HepG2 (cell line): Measurements from ENCODE around the gene NXT1. TPM values are rescaled to one million over a fixed set of nuclear protein-coding genes. Genes with fewer than 3 reads are reported as not detected.
A peak's percentile ranks its signal among the peaks of the same experiment; 100 is the strongest.

Experiments used
- CENPX ChIP-seq: sonication (generic); formaldehyde crosslinking; IDR thresholded peaks from 2 replicates; pipeline ENCODE4 v1.9.0; 2021; ENCODE audit warnings: mild to moderate bottlenecking, missing genetic modification reagents, moderate library complexity
- DRAP1 ChIP-seq: IDR thresholded peaks from 2 replicates; pipeline ENCODE4 v1.6.1; 2016; ENCODE audit warnings: missing genetic modification reagents, missing compliant biosample characterization
- HDAC2 ChIP-seq: sonication (generic); formaldehyde crosslinking; IDR thresholded peaks from 2 replicates; pipeline ENCODE4 v1.4.0; 2020; ENCODE audit warnings: missing genetic modification reagents
- KLF16 ChIP-seq, 2 experiments: sonication (generic) in 1 of 2; formaldehyde crosslinking in 1 of 2; IDR thresholded peaks; 2 replicates each; pipeline versions ENCODE4 v1.6.1 to v1.8.0; 2016 to 2023; ENCODE audit warnings: missing genetic modification reagents in 2 of 2, missing compliant biosample characterization in 1 of 2
- MEF2D ChIP-seq: sonication (generic); formaldehyde crosslinking; IDR thresholded peaks from 2 replicates; pipeline ENCODE4 v1.5.1; 2020; ENCODE audit warnings: mild to moderate bottlenecking, missing genetic modification reagents
- MIER2 ChIP-seq: IDR thresholded peaks from 2 replicates; pipeline ENCODE4 v1.6.1; 2016; ENCODE audit warnings: missing biosample characterization, missing genetic modification reagents
- MLXIP ChIP-seq: sonication (generic); formaldehyde crosslinking; IDR thresholded peaks from 2 replicates; pipeline ENCODE4 v1.9.0; 2021; ENCODE audit warnings: missing genetic modification reagents, borderline replicate concordance
- NKX3-1 ChIP-seq: sonication (generic); formaldehyde crosslinking; IDR thresholded peaks from 2 replicates; pipeline ENCODE4 v1.5.0; 2020; ENCODE audit warnings: missing genetic modification reagents
- SCMH1 ChIP-seq: sonication (generic); formaldehyde crosslinking; IDR thresholded peaks from 2 replicates; pipeline ENCODE4 v1.9.0; 2021; ENCODE audit warnings: missing genetic modification reagents, mild to moderate bottlenecking, borderline replicate concordance
- SNAPC5 ChIP-seq: sonication (generic); formaldehyde crosslinking; IDR thresholded peaks from 2 replicates; pipeline ENCODE4 v1.8.1; 2023; ENCODE audit warnings: mild to moderate bottlenecking, missing genetic modification reagents, borderline replicate concordance
- SRSF4 ChIP-seq: fragments of 200-400 bp; formaldehyde crosslinking; IDR thresholded peaks from one replicate; pipeline ENCODE4 v1.6.1; 2018; ENCODE audit warnings: mild to moderate bottlenecking, low read depth, low read length, moderate library complexity; ENCODE audit not compliant: poor library complexity, severe bottlenecking
- SRY ChIP-seq: sonication (generic); formaldehyde crosslinking; IDR thresholded peaks from 2 replicates; pipeline ENCODE4 v1.8.0; 2022; ENCODE audit warnings: mild to moderate bottlenecking, missing genetic modification reagents
- TOE1 ChIP-seq: sonication (generic); formaldehyde crosslinking; IDR thresholded peaks from 2 replicates; pipeline ENCODE4 v1.4.0; 2020; ENCODE audit warnings: mild to moderate bottlenecking, missing genetic modification reagents
- ZFP82 ChIP-seq: sonication (generic); formaldehyde crosslinking; IDR thresholded peaks from 2 replicates; pipeline ENCODE4 v1.5.1; 2020; ENCODE audit warnings: mild to moderate bottlenecking, missing genetic modification reagents, borderline replicate concordance
- ZIK1 ChIP-seq: sonication (generic); formaldehyde crosslinking; IDR thresholded peaks from 2 replicates; pipeline ENCODE4 v1.5.0; 2020; ENCODE audit warnings: mild to moderate bottlenecking, low read depth, missing genetic modification reagents, borderline replicate concordance
- ZNF34 ChIP-seq: sonication (generic); formaldehyde crosslinking; IDR thresholded peaks from 2 replicates; pipeline ENCODE4 v1.4.0; 2020; ENCODE audit warnings: mild to moderate bottlenecking, missing genetic modification reagents, borderline replicate concordance
- ZNF512B ChIP-seq: sonication (generic); formaldehyde crosslinking; IDR thresholded peaks from 2 replicates; pipeline ENCODE4 v1.5.1; 2020; ENCODE audit warnings: missing genetic modification reagents, mild to moderate bottlenecking, borderline replicate concordance
- ZNF768 ChIP-seq: sonication (generic); formaldehyde crosslinking; IDR thresholded peaks from 2 replicates; pipeline ENCODE4 v1.4.0; 2020; ENCODE audit warnings: missing genetic modification reagents
- polyA plus RNA-seq, 8 experiments: library from polyadenylated mRNA; depleted of rRNA in 3 of 8; stranded (reverse) in 7 of 8; unstranded in 1 of 8; fragments of >200 nt; fragmentation: Illumina TruSeq in 4 of 8; extraction: Trizol in 4 of 8; gene quantifications; 2 replicates each; pipeline versions ENCODE4 v1.2.1 to v1.2.3, GENCODE V29; 2011 to 2016; ENCODE audit warnings: low read depth in 4 of 8, missing spikeins in 1 of 8, mixed read lengths in 1 of 8; ENCODE audit not compliant: insufficient read depth in 1 of 8
- total RNA-seq, 5 experiments: library from RNA; depleted of rRNA; stranded (reverse); fragments of >200 nt; fragmentation: Illumina TruSeq; extraction: Trizol; gene quantifications; 2 replicates each; pipeline ENCODE4 v1.2.3, GENCODE V29; 2016; ENCODE audit warnings: low read depth in 1 of 5

The NXT1 gene
- total and polyA plus RNA-seq, 2 of the 13 experiments (the other 11 are each of a cell fraction or from before 2014, with no cell fraction given), result 35.6 to 65.9 TPM

- TF ChIP-seq ZFP82 (CRISPR knock-in tag) (no peak), CENPX (CRISPR knock-in tag) (no peak), SNAPC5 (CRISPR knock-in tag) (0 out of 2 replicates have a peak, but pooled peaks have one; percentile 77), MLXIP (CRISPR knock-in tag) (no peak), NKX3-1 (CRISPR knock-in tag) (no peak), ZNF512B (CRISPR knock-in tag) (0 out of 2 replicates have a peak, but pooled peaks have one; percentile 77), SCMH1 (no peak), ZNF768 (CRISPR knock-in tag) (peak; percentile 62; the same call in 1 of the 2 replicates), MEF2D (CRISPR knock-in tag) (no peak), DRAP1 (CRISPR knock-in tag) (no peak; the same call in 1 of the 2 replicates), ZIK1 (CRISPR knock-in tag) (peak; percentile 36; the same call in 1 of the 2 replicates), ZNF34 (CRISPR knock-in tag) (0 out of 2 replicates have a peak, but pooled peaks have one; percentile 64), SRY (0 out of 2 replicates have a peak, but pooled peaks have one; percentile 56), TOE1 (CRISPR knock-in tag) (no peak), MIER2 (0 out of 2 replicates have a peak, but pooled peaks have one; percentile 2), SRSF4 (no peak), KLF16 (CRISPR knock-in tag; IDR thresholded peaks at IDR 0.05) (no peak), HDAC2 (CRISPR knock-in tag) (no peak; the same call in 1 of the 2 replicates)
These were observed 580 bp downstream of the NXT1 start (continued) for GRCh38 chr20:23350904-23351838.
